Endothelial cell of umbilical vein (primary cell): ENCODE results near the gene RHOF.

ENCODE experiments used
- EZH2 ChIP-seq: IDR thresholded peaks from 2 replicates; pipeline ENCODE4 v1.6.1; 2012; ENCODE audit warnings: borderline replicate concordance, low read depth, mild to moderate bottlenecking, moderate library complexity, low read length, inconsistent platforms; ENCODE audit not compliant: severe bottlenecking
- FOS ChIP-seq: IDR thresholded peaks from 2 replicates; pipeline ENCODE4 v1.6.1; 2011; ENCODE audit warnings: mild to moderate bottlenecking, low read length, moderate library complexity, borderline replicate concordance; ENCODE audit not compliant: insufficient read depth
- JUN ChIP-seq: IDR thresholded peaks from 2 replicates; pipeline ENCODE4 v1.6.1; 2011; ENCODE audit warnings: borderline replicate concordance, low read depth; ENCODE audit not compliant: insufficient read length, insufficient read depth
- MYC ChIP-seq: IDR thresholded peaks from one replicate; pipeline ENCODE4 v1.6.1; 2011; ENCODE audit warnings: mild to moderate bottlenecking, low read depth, low read length
- POLR2A ChIP-seq: IDR thresholded peaks from 2 replicates; pipeline ENCODE4 v1.6.1; 2012; ENCODE audit warnings: low read depth, mild to moderate bottlenecking, control low read depth, low read length
- POLR2AphosphoS5 ChIP-seq: IDR thresholded peaks from 2 replicates; pipeline ENCODE4 v1.6.1; 2012; ENCODE audit warnings: low read depth, mild to moderate bottlenecking, control low read depth, low read length, moderate library complexity; ENCODE audit not compliant: insufficient read depth
- TF ChIP-seq, protein P1 (sequence below), 2 donors: IDR thresholded peaks; 1 replicate in 1 of 2; 2 replicates in 1 of 2; pipeline ENCODE4 v1.5.1; 2011; ENCODE audit warnings: low read length in 2 of 2, mild to moderate bottlenecking in 2 of 2, moderate library complexity in 2 of 2, control low read depth in 1 of 2, inconsistent platforms in 1 of 2, low read depth in 1 of 2; ENCODE audit not compliant: insufficient read depth in 1 of 2; ENCODE audit errors: extremely low read depth in 1 of 2

DNA sequence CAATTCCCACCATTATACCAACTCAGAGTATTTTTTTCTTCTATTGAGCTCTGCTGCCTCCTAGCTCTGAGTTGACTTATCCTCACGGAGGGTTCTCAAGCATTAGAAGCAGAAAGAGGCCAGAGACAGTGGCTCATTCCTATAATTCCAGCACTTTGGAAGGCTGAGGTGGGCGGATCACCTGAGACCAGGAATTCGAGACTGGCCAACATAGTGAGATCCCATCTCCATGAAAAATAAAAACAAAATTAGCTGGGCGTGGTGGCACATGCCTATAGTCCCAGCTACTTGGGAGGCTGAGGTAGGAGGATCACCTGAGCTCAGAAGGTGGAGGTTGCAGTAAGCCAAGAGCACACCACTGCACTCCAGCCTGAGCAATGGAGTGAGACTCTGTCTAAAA, 44.2 kb upstream of the RHOF start:
- TF ChIP-seq, protein P1, sequence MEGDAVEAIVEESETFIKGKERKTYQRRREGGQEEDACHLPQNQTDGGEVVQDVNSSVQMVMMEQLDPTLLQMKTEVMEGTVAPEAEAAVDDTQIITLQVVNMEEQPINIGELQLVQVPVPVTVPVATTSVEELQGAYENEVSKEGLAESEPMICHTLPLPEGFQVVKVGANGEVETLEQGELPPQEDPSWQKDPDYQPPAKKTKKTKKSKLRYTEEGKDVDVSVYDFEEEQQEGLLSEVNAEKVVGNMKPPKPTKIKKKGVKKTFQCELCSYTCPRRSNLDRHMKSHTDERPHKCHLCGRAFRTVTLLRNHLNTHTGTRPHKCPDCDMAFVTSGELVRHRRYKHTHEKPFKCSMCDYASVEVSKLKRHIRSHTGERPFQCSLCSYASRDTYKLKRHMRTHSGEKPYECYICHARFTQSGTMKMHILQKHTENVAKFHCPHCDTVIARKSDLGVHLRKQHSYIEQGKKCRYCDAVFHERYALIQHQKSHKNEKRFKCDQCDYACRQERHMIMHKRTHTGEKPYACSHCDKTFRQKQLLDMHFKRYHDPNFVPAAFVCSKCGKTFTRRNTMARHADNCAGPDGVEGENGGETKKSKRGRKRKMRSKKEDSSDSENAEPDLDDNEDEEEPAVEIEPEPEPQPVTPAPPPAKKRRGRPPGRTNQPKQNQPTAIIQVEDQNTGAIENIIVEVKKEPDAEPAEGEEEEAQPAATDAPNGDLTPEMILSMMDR (IDR thresholded peaks at IDR 0.05; ENCODE audit: extremely low read depth in 1 of 2, insufficient read depth in 1 of 2, low read depth in 1 of 2, low read length in 2 of 2) = no peak
- TF ChIP-seq POLR2A = no peak
- TF ChIP-seq EZH2 = no peak
- TF ChIP-seq MYC = no peak
- TF ChIP-seq POLR2AphosphoS5 = no peak
- no peak for TF ChIP-seq FOS
- no peak for TF ChIP-seq JUN
